Natural killer cell (primary cell): ENCODE results near the gene PIKFYVE. TPM values are rescaled to one million over a fixed set of nuclear protein-coding genes. Genes with fewer than 3 reads are reported as not detected.
"Not testable (repeated sequence)": the region's sequence is repeated elsewhere in the genome, so short reads cannot be mapped to it uniquely, and the experiment has no call there.

ENCODE experiments used
- ATAC-seq, 3 donors: fragments of 150-1000 bp in 2 of 3; fragments of 200-7000 bp in 1 of 3; cut with Tn5 transposase; 1 replicate in 1 of 3; 2 replicates in 2 of 3; pipeline ENCODE4 v1.10.0; 2021; ENCODE audit warnings: mild to moderate bottlenecking in 2 of 3, moderate library complexity in 2 of 3
- DNase-seq, 2 donors: peaks; one replicate each; pipeline versions ENCODE4 v3.0.0 to v3.0.0-alpha.2; 2013 to 2021; ENCODE audit warnings: mixed read lengths in 1 of 2
- H3K27ac ChIP-seq: one replicate; pipeline ENCODE4 v1.5.1; 2013; ENCODE audit warnings: mild to moderate bottlenecking, low read length
- H3K27me3 ChIP-seq: one replicate; pipeline ENCODE4 v1.6.1; 2013; ENCODE audit warnings: low read length; ENCODE audit not compliant: control insufficient read depth, insufficient read depth
- H3K36me3 ChIP-seq: one replicate; pipeline ENCODE4 v1.6.1; 2013; ENCODE audit warnings: low read length; ENCODE audit not compliant: control insufficient read depth, insufficient read depth
- H3K4me1 ChIP-seq: one replicate; pipeline ENCODE4 v1.6.1; 2013; ENCODE audit warnings: low read length; ENCODE audit not compliant: control insufficient read depth, insufficient read depth
- H3K4me3 ChIP-seq: one replicate; pipeline ENCODE4 v1.5.1; 2013; ENCODE audit warnings: low read length
- H3K9me3 ChIP-seq: one replicate; pipeline ENCODE4 v1.6.1; 2013; ENCODE audit warnings: low read length; ENCODE audit not compliant: control insufficient read depth, insufficient read depth
- H3K27ac Mint-ChIP-seq, 2 donors: one replicate each; pipeline ENCODE4 v1.8.0; 2022; ENCODE audit warnings: mild to moderate bottlenecking in 2 of 2, mixed read lengths in 2 of 2, moderate library complexity in 1 of 2
- H3K27me3 Mint-ChIP-seq, 2 donors: one replicate each; pipeline ENCODE4 v1.8.0; 2022; ENCODE audit warnings: low read depth in 2 of 2, mixed read lengths in 2 of 2
- H3K36me3 Mint-ChIP-seq: one replicate; pipeline ENCODE4 v1.8.0; 2022; ENCODE audit warnings: mixed read lengths
- H3K4me1 Mint-ChIP-seq, 2 donors: one replicate each; pipeline ENCODE4 v1.8.0; 2022; ENCODE audit warnings: mixed read lengths in 2 of 2
- H3K4me3 Mint-ChIP-seq: one replicate; pipeline ENCODE4 v1.8.0; 2022; ENCODE audit warnings: mild to moderate bottlenecking, moderate library complexity, mixed read lengths
- H3K9me3 Mint-ChIP-seq, 2 donors: one replicate each; pipeline ENCODE4 v1.8.0; 2022; ENCODE audit warnings: mixed read lengths in 2 of 2
- WGBS: methylation state at CpG from one replicate; pipeline ENCODE4 v1.1.7; 2013; ENCODE audit warnings: missing lambda C conversion rate; ENCODE audit not compliant: insufficient coverage; 5-methylcytosine and 5-hydroxymethylcytosine counted together
- intact Hi-C: fragments of 100-400 bp; cut with micrococcal nuclease; formaldehyde crosslinking; loops from one replicate; pipeline ENCODE4 v1.14.2; 2022
- total RNA-seq, 4 donors: library from RNA; stranded (reverse); fragments of 120-200 nt in 1 of 4; gene quantifications; one replicate each; pipeline versions ENCODE4 v1.2.3 to v1.2.4, GENCODE V29; 2013 to 2022
- TF ChIP-seq, protein P1 (sequence below): fragments of 200-600 bp; IDR thresholded peaks from one replicate; pipeline ENCODE4 v1.8.0; 2022; ENCODE audit warnings: antibody characterized with exemption

The PIKFYVE gene
- total RNA-seq, 3 donors from 2014 or later (not counting 1 experiment from before 2014, with no cell fraction given) = 38.9 to 48.7 (median 39.2) TPM

DNA sequence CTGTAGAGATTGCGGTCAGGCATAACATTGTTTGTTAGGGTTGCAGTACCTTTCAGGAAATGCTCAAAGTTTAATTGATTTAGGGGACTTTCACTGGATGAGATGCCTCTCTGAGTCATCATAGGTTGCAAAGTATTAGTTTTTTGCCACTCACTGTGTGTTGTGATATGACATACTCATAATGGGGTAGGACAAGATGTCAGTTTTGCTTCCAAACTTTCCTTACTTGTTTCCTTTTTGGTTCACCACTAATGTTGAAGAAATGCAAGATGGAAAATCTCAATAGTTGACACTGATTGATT, 105.5 kb downstream of the PIKFYVE start:
- Histone ChIP-seq H3K27me3 (no peaks in the 10 kb centered on the region), H3K4me1 (no peaks in the 10 kb centered on the region), H3K9me3 (no peaks in the 10 kb centered on the region), H3K36me3 (no peaks in the 10 kb centered on the region), H3K27ac (no peak overlapping the region), H3K4me3 (no peak overlapping the region)
- Mint-ChIP-seq H3K4me3 (no peak overlapping the region), H3K9me3 (no peaks in the 10 kb centered on the region), H3K27me3 (peaks cover 0 to 11% of the 10 kb centered on the region in 2 donors), H3K36me3 (no peaks in the 10 kb centered on the region), H3K27ac (no peak overlapping the region), H3K4me1 (no peaks in the 10 kb centered on the region)
- intact Hi-C loops = loop anchor here (5.0 kb wide), 1 partner anchor 1826 kb away; no protein-coding TSS in a partner anchor
- 23% methylated on average over 1 of the region's 1 CpG for WGBS
- ATAC-seq (no peak), DNase-seq (no peak)
- TF ChIP-seq, protein P1, sequence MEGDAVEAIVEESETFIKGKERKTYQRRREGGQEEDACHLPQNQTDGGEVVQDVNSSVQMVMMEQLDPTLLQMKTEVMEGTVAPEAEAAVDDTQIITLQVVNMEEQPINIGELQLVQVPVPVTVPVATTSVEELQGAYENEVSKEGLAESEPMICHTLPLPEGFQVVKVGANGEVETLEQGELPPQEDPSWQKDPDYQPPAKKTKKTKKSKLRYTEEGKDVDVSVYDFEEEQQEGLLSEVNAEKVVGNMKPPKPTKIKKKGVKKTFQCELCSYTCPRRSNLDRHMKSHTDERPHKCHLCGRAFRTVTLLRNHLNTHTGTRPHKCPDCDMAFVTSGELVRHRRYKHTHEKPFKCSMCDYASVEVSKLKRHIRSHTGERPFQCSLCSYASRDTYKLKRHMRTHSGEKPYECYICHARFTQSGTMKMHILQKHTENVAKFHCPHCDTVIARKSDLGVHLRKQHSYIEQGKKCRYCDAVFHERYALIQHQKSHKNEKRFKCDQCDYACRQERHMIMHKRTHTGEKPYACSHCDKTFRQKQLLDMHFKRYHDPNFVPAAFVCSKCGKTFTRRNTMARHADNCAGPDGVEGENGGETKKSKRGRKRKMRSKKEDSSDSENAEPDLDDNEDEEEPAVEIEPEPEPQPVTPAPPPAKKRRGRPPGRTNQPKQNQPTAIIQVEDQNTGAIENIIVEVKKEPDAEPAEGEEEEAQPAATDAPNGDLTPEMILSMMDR = no peak

DNA sequence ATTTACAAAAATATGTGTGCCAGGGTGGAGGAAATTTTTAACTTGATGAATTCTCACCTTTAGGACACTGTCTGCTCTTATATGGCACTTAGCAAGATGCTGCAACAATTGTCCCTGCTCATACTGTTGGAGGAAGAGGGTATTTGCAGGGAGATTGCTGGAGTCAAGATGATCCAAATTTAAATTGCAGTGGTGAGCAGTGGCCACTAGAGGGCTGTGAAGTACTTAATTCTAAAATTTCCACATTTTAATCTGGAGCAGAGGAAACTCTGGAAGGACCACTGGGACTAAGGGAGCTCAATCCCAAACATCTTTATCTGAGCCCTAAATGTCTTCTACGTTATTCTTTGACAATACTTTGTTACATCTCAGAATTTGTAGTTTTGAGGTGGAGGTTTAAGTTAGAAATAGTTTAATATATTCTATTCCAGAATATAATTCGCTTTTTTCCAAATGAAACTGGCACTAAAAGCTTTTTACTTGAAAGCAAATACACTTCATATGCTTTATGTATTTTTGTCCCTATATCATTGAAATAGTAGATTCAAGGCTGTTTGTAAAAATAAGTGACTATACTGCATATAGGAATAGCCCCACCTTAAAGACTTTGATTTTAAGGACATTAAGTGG, 107.5 kb downstream of the PIKFYVE start:
- TF ChIP-seq, protein P1 = peak; percentile 87
- no peaks in the 10 kb centered on the region for H3K4me1 Mint-ChIP-seq
- no peaks in the 10 kb centered on the region for H3K9me3 Mint-ChIP-seq
- intact Hi-C loops = loop anchor here (5.0 kb wide), 1 partner anchor 1824 kb away; no protein-coding TSS in a partner anchor
- H3K4me1 ChIP-seq = no peaks in the 10 kb centered on the region
- no peaks in the 10 kb centered on the region for H3K27me3 ChIP-seq
- H3K9me3 ChIP-seq = no peaks in the 10 kb centered on the region
- DNase-seq (peak in 1 of 2 donors; percentile 49), ATAC-seq (peak in 2 of 3 donors; percentile 40 to 59)
- H3K36me3 Mint-ChIP-seq = no peaks in the 10 kb centered on the region
- no peak overlapping the region for H3K27ac Mint-ChIP-seq
- WGBS = no CpG with 5 or more reads among the region's 2 CpGs
- H3K4me3 ChIP-seq = no peak overlapping the region
- H3K36me3 ChIP-seq = no peaks in the 10 kb centered on the region
- H3K27ac ChIP-seq = no peak overlapping the region
- H3K4me3 Mint-ChIP-seq = no peak overlapping the region
- peaks cover 0 to 1% of the 10 kb centered on the region in 2 donors for H3K27me3 Mint-ChIP-seq

DNA sequence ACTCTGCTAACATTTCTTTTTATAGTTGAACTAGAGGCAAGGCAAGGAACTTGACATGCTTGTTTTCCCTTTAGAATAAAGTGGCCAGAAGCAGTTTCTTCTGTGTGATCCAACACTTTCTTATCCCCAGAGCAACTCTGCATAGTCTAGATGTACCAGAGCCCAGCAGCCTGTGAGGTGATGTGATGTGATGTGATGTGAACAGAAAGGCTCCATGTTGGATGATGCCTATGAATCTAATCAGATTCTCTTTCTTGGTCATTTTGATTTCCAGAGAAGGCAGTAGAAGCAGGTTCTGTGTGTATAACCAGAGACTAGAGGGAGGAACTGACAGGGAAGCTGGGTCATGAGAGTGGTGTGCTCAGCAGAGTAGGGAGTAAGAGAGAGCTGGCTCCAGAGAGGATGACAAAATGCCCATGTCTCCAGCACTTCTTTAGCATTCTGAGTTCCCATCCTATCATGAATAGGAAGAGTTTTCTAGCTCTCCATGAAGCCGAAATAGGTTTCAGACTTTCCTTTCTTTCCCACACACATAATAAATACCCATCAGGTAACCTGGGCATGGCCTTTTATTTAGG, 109.5 kb downstream of the PIKFYVE start:
- WGBS = 92% methylated on average over 1 of the region's 1 CpG
- no peak overlapping the region for H3K27ac ChIP-seq
- no peak overlapping the region for H3K4me3 Mint-ChIP-seq
- no peaks in the 10 kb centered on the region for H3K4me1 Mint-ChIP-seq
- TF ChIP-seq, protein P1 = no peak
- no peak overlapping the region for H3K27ac Mint-ChIP-seq
- no peak overlapping the region for H3K4me3 ChIP-seq
- ATAC-seq = no peak
- no peaks in the 10 kb centered on the region for H3K36me3 ChIP-seq
- H3K36me3 Mint-ChIP-seq = no peaks in the 10 kb centered on the region
- H3K27me3 Mint-ChIP-seq = peaks cover 2 to 6% of the 10 kb centered on the region in 2 donors
- H3K9me3 ChIP-seq = no peaks in the 10 kb centered on the region
- no peaks in the 10 kb centered on the region for H3K9me3 Mint-ChIP-seq
- DNase-seq = no peak
- no peaks in the 10 kb centered on the region for H3K27me3 ChIP-seq
- H3K4me1 ChIP-seq = no peaks in the 10 kb centered on the region
- intact Hi-C loops = no loop called here

DNA sequence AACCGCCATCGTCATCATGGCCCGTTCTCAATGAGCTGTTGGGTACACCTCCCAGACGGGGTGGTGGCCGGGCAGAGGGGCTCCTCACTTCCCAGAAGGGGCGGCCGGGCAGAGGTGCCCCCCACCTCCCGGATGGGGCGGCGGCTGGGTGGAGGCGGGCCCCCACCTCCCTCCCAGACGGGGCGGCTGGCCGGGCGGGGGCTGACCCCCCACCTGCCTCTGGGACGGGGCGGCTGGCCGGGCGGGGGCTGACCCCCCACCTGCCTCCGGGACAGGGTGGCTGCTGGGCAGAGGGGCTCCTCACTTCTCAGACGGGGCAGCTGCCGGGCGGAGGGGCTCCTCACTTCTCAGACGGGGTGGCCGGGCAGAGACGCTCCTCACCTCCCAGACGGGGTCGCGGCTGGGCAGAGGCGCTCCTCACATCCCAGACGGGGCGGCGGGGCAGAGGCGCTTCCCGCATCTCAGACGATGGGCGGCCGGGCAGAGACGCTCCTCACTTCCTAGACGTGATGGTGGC, 111.3 kb downstream of the PIKFYVE start:
- H3K4me3 Mint-ChIP-seq, DNase-seq, ATAC-seq, H3K4me1 ChIP-seq, H3K27me3 Mint-ChIP-seq, H3K36me3 Mint-ChIP-seq, H3K9me3 ChIP-seq, H3K4me1 Mint-ChIP-seq, H3K9me3 Mint-ChIP-seq, H3K27ac Mint-ChIP-seq, intact Hi-C loops, H3K27ac ChIP-seq, H3K27me3 ChIP-seq, H3K4me3 ChIP-seq, H3K36me3 ChIP-seq: not testable (repeated sequence)
- 85% methylated on average over 18 of the region's 40 CpGs for WGBS
